IPS DF 6.9 (cell line): ENCODE measurements around the gene FRMD4A.

Experiments used
- DNase-seq: peaks from one replicate; pipeline ENCODE4 v3.0.0-alpha.2; 2013; ENCODE audit warnings: low read depth, low spot score
- H3K27ac ChIP-seq: one replicate; pipeline ENCODE4 v1.5.1; 2013; ENCODE audit warnings: low read length, control low read depth
- H3K27me3 ChIP-seq: 2 replicates; pipeline ENCODE4 v1.6.1; 2013; ENCODE audit warnings: mild to moderate bottlenecking, low read length; ENCODE audit not compliant: control insufficient read depth, insufficient read depth
- H3K36me3 ChIP-seq: 2 replicates; pipeline ENCODE4 v1.6.1; 2013; ENCODE audit warnings: low read length; ENCODE audit not compliant: control insufficient read depth, insufficient read depth
- H3K4me1 ChIP-seq: 2 replicates; pipeline ENCODE4 v1.6.1; 2013; ENCODE audit warnings: low read length; ENCODE audit not compliant: control insufficient read depth, insufficient read depth
- H3K4me3 ChIP-seq: 2 replicates; pipeline ENCODE4 v1.5.1; 2013; ENCODE audit warnings: mild to moderate bottlenecking, low read length
- H3K9me3 ChIP-seq: 2 replicates; pipeline ENCODE4 v1.6.1; 2013; ENCODE audit warnings: low read length, inconsistent platforms; ENCODE audit not compliant: control insufficient read depth, insufficient read depth
- WGBS: extraction: QIAGEN DNeasy Blood & Tissue Kit; methylation state at CpG from one replicate; pipeline ENCODE4 v1.1.7; 2013; ENCODE audit warnings: mixed read lengths, missing lambda C conversion rate; ENCODE audit not compliant: insufficient read length, insufficient coverage; 5-methylcytosine and 5-hydroxymethylcytosine counted together

Gene FRMD4A

DNA sequence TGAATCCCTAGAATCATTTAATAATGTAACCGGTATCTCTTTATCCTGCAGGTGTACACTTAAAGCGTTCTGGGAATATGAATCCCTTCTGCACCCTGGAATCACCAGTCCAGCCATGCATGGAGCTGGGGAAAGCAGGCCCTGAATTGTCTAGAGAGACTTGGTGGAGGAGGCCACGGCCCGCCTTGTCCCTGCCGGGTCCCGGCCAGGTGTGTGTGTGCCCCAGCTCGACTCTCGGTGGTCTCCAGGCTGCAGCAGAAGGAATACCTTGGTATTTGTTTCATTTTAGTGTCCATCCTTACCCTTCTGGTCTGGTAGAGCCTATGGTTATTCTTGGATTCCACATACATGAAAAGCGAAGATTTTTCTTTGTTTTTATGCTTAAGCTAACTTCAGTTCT lies 685.9 kb downstream of the FRMD4A start:
- Histone ChIP-seq H3K36me3 (no peaks in the 10 kb centered on the region; the same call in 1 of the 2 replicates), H3K9me3 (no peaks in the 10 kb centered on the region; the same call in 1 of the 2 replicates), H3K4me3 (no peak overlapping the region), H3K27me3 (no peaks in the 10 kb centered on the region), H3K4me1 (no peaks in the 10 kb centered on the region), H3K27ac (no peak overlapping the region)
- no CpG with 5 or more reads among the region's 9 CpGs for WGBS
- no peak for DNase-seq

DNA sequence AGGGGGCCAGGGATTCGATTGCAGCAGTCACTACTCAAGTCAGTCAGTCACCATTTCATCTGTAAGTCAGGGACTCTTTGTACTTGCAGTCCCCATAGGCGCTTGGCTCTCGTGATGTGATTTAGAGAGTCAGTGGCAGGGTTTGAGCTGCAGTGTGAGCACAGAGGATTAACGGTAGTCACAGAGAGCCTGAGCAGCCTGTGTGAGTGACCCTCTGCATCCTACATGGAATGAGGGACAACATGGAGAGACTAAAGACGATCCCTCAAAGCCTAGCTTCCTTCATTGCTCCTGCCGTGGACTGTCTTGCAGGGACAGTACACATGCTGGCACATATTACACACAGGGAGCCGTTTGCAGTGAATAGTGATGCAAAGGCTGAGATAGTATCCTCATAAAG lies 687.7 kb downstream of the FRMD4A start:
- Histone ChIP-seq H3K36me3 (no peaks in the 10 kb centered on the region; the same call in 1 of the 2 replicates), H3K27me3 (no peaks in the 10 kb centered on the region), H3K27ac (no peak overlapping the region), H3K4me3 (no peak overlapping the region), H3K9me3 (no peaks in the 10 kb centered on the region; the same call in 1 of the 2 replicates), H3K4me1 (no peaks in the 10 kb centered on the region)
- no CpG with 5 or more reads among the region's 7 CpGs for WGBS
- DNase-seq: no peak

DNA sequence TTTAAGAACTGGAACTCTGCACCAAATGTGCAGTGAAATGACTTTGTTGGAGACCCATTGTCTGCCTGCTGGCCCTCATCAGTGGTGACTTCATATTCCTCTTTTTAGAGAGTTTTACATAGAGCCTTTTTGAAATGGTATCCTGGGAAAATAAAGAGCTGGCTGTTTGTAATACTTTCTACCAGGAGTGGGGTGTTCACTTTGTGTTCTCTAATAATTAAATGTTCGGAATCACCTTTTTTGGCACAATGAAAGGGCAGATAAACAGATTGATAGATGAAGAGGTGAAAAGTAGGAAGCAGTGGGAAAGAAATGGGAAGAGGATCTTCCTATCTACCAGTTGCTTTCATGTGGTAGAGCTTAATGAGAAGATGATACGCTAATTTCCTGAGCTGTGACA lies 688.4 kb downstream of the FRMD4A start:
- H3K4me1 ChIP-seq: no peaks in the 10 kb centered on the region
- H3K27ac ChIP-seq: no peak overlapping the region
- H3K9me3 ChIP-seq: no peaks in the 10 kb centered on the region; the same call in 1 of the 2 replicates
- DNase-seq: no peak
- no peaks in the 10 kb centered on the region for H3K27me3 ChIP-seq
- no peaks in the 10 kb centered on the region; the same call in 1 of the 2 replicates for H3K36me3 ChIP-seq
- no CpG with 5 or more reads among the region's 2 CpGs for WGBS
- no peak overlapping the region for H3K4me3 ChIP-seq

DNA sequence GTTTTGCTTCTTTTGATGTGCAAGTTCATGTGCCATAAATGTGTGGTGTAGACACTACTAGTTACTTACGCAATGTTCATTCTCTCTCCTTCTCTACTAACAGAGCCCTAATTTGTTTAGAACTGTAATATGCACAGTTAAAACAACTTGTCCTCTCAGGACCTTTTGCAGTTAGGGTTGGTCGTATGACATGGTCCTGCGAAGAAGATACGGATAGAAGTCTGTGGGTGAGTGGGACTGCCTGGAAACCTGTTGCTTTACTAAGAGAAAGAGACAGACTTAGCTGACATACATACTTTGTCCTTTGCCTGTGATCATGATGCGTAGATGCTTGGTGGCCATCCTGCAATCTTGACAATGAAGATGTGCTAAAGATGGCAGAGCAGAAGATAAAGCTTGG lies 692.8 kb downstream of the FRMD4A start:
- Histone ChIP-seq H3K4me3 (no peak overlapping the region), H3K27ac (no peak overlapping the region), H3K27me3 (no peaks in the 10 kb centered on the region), H3K4me1 (no peaks in the 10 kb centered on the region), H3K9me3 (no peaks in the 10 kb centered on the region), H3K36me3 (no peaks in the 10 kb centered on the region)
- no CpG with 5 or more reads among the region's 5 CpGs for WGBS
- DNase-seq: no peak

DNA sequence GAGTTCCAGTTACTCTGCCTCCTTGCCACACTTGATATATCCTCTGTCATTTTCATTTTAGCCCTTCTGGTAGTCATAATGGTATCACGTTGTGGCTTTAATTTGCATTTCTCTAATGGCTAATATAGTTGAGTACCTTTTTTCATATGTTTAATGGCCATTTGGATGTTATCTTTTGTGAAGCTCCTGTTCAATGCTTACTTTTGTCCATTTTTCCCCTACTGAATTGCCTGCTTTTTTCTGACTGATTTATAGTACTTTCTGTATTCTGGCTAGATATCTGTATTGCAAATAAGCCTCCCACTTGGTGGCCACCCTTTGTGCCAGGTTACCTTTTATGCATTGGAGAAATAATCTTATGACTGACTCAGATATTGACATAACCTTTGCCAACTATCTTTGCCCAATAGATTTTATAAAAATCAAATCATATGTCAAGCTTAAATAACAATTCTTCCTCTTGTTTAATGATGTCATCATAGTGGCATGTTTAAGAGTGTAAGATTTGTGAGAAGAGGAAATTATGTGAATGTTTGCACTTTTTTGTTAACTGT lies 693.3 kb downstream of the FRMD4A start:
- WGBS: no CpG with 5 or more reads among the region's 1 CpG
- H3K9me3 ChIP-seq: no peaks in the 10 kb centered on the region

DNA sequence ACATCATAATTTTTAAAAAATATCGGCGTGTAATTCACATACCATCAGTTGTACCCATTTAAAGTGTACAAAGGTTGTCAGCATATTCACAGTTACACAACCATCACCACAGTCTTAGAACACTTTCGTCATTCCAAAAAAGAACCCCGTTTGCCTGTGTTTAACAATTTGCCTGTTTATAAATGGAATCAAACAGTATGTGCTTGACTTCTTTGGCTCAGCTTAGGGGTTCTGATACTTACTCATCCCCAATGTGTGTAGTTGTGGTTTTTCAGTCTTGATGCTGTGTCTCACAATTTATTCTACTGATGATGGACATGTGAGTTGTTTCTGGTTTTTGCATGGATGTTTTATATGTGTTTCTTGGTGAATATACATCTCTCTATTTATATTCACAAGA lies 693.9 kb downstream of the FRMD4A start:
- no peak for DNase-seq
- Histone ChIP-seq H3K4me1 (no peaks in the 10 kb centered on the region), H3K9me3 (no peaks in the 10 kb centered on the region), H3K27me3 (no peaks in the 10 kb centered on the region), H3K36me3 (no peaks in the 10 kb centered on the region), H3K27ac (no peak overlapping the region), H3K4me3 (no peak overlapping the region)
- WGBS: no CpG with 5 or more reads among the region's 4 CpGs

More for the DNA sequence above, 693.3 kb downstream of the FRMD4A start:
- Histone ChIP-seq H3K4me1 (no peaks in the 10 kb centered on the region), H3K4me3 (no peak overlapping the region), H3K36me3 (no peaks in the 10 kb centered on the region), H3K27me3 (no peaks in the 10 kb centered on the region), H3K27ac (no peak overlapping the region)
- DNase-seq: no peak

DNA sequence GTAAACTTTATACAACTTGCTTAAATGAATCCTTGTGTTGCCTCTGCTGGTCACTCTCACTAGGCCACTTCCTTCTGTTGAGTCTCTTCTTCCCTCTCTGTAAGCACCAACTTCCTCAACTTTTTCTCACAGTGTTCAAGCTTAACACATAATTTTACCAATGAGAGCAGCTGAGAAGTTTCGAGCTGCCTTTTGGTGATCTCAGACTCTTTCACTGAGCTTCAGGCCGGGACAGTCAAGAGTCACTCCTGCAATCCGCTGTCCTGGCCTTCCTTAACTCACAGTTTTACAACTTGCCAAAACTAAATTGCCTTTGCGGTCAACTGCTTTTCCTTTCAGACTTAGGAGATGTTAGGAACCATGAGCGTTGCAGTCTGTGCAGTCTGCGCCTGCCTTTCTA lies 696.5 kb downstream of the FRMD4A start:
- H3K27ac ChIP-seq: no peak overlapping the region
- H3K4me1 ChIP-seq: no peaks in the 10 kb centered on the region
- H3K27me3 ChIP-seq: no peaks in the 10 kb centered on the region
- no peaks in the 10 kb centered on the region for H3K36me3 ChIP-seq
- WGBS: no CpG with 5 or more reads among the region's 6 CpGs
- no peak overlapping the region for H3K4me3 ChIP-seq
- no peak for DNase-seq
- H3K9me3 ChIP-seq: no peaks in the 10 kb centered on the region

DNA sequence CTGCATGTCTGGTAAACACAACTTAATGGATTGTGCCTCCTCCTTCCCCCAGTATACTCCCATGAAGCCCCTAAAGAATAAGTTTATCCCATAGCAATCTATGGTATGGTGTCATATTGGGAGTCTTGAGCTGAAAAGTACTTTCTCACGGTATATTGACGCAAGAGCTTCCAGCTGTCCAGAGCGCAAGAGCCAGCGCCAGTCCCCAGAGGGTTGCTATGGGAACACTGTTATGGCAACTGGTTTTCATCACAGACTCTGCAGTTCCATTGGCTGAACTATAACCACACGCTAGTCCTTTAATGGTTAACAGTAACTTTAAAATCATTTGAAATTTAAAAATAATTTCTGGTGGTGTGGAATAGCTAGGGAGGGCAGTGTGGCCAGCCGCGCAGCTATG lies 697.0 kb downstream of the FRMD4A start:
- no peaks in the 10 kb centered on the region for H3K4me1 ChIP-seq
- no peak overlapping the region for H3K27ac ChIP-seq
- H3K36me3 ChIP-seq: no peaks in the 10 kb centered on the region
- DNase-seq: no peak
- no peaks in the 10 kb centered on the region for H3K9me3 ChIP-seq
- H3K4me3 ChIP-seq: no peak overlapping the region
- no peaks in the 10 kb centered on the region for H3K27me3 ChIP-seq
- WGBS: no CpG with 5 or more reads among the region's 7 CpGs

DNA sequence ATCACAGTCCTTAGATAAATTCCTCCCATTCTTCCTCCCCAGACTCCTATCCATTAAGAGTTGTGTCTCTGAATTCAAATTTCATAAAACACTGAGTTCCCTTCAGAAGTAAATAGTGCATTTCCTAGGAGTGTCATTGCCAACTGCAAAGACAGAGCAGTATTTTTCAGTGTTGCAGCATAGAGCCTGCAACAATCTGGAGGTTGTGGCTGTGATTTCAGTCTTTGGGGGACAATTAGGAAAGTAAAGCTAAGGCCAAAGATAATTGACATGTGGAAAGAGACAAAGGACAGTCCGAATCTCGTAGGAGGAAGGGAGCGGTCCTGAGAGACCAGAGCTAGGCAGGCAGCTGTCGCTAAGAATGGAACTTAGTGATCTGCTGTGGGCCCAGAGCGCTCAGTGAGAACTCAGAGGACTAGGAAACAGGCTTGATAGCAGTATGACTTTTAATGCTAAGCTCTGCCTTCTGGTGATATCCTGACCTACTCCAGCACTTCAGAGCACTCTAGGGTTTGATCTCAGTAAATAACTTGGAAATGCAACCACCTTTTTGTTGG lies 697.8 kb downstream of the FRMD4A start:
- Histone ChIP-seq H3K4me1 (no peaks in the 10 kb centered on the region), H3K36me3 (no peaks in the 10 kb centered on the region), H3K27me3 (no peaks in the 10 kb centered on the region), H3K4me3 (no peak overlapping the region), H3K9me3 (no peaks in the 10 kb centered on the region), H3K27ac (no peak overlapping the region)
- no CpG with 5 or more reads among the region's 5 CpGs for WGBS
- DNase-seq: no peak

DNA sequence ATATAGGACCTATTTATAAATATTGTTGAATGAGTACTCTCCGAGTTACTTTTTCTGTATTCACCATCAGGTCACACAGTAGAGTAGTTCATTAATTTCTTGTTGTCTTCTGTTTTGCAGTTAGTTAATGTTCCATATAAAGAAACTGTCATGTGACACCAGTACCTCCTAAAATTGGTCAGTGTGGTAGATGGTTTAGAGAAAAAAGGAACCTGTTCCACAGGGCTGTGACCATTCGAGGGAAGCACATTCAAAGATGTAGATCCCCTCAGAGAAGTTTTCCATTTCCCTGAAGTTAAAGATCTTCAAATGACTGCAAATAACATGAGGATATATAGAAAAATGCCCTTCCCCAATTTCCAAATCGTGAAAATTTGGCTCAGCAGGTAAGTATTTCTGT lies 698.3 kb downstream of the FRMD4A start:
- H3K4me1 ChIP-seq: no peaks in the 10 kb centered on the region; the same call in 1 of the 2 replicates
- H3K36me3 ChIP-seq: no peaks in the 10 kb centered on the region
- no peaks in the 10 kb centered on the region for H3K27me3 ChIP-seq
- WGBS: no CpG with 5 or more reads among the region's 3 CpGs
- no peaks in the 10 kb centered on the region for H3K9me3 ChIP-seq
- H3K27ac ChIP-seq: no peak overlapping the region
- no peak overlapping the region for H3K4me3 ChIP-seq
- no peak for DNase-seq

DNA sequence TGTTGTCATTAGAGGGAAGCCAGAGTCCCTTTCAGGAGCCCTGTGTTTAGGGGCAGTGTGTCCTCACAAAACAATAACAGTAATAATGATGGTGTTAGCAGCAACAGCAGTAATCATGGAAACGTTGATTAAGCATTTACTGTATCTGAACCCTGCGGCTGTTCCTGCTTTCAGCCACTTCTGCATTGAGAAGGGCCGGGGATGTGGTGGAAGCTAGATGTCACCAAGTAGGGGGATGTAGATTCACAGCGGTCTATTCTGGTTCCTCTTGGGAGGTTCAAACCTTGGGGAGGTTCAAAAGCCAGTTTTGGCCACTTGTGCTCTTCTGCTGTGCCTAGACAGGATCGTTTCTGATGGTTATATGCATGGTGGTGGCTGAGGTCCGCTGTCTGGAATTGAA lies 699.1 kb downstream of the FRMD4A start:
- no peaks in the 10 kb centered on the region for H3K9me3 ChIP-seq
- H3K27ac ChIP-seq: no peak overlapping the region
- no peak overlapping the region for H3K4me3 ChIP-seq
- DNase-seq: no peak
- no peaks in the 10 kb centered on the region for H3K27me3 ChIP-seq
- H3K4me1 ChIP-seq: no peaks in the 10 kb centered on the region; the same call in 1 of the 2 replicates
- no peaks in the 10 kb centered on the region for H3K36me3 ChIP-seq
- WGBS: no CpG with 5 or more reads among the region's 6 CpGs
